ENCODE results near the gene RCSD1.

RCSD1 gene

GRCh38 chr1:167618789-167619188 lies 11.2 kb upstream of the RCSD1 start:
- DNase-seq: no peak

DNA sequence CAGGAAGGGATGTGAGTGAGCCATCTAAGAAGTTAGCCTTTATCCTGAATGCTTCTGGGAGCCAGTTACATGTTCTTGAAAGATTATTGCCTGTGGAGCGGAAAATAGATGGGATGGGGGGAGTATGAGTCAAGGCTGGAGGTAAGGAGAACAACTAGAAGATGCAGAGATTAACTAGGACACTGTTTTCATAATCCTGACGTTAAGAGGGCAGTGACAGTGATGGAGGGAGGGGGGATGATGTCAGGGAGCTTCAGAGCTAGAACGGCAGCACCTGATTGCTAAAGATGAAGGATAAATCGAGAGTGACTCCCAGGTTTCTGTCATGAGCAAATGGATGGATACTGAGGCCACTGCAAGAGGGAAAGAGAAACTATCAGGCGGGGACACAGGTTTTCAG lies 10.0 kb upstream of the RCSD1 start:
- DNase-seq: no peak

- DNase-seq: no peak
Measured at GRCh38 chr1:167621780-167622313, 8.2 kb upstream of the RCSD1 start.

GRCh38 chr1:167623951-167624350 lies 6.1 kb upstream of the RCSD1 start:
- DNase-seq: no peak

DNA sequence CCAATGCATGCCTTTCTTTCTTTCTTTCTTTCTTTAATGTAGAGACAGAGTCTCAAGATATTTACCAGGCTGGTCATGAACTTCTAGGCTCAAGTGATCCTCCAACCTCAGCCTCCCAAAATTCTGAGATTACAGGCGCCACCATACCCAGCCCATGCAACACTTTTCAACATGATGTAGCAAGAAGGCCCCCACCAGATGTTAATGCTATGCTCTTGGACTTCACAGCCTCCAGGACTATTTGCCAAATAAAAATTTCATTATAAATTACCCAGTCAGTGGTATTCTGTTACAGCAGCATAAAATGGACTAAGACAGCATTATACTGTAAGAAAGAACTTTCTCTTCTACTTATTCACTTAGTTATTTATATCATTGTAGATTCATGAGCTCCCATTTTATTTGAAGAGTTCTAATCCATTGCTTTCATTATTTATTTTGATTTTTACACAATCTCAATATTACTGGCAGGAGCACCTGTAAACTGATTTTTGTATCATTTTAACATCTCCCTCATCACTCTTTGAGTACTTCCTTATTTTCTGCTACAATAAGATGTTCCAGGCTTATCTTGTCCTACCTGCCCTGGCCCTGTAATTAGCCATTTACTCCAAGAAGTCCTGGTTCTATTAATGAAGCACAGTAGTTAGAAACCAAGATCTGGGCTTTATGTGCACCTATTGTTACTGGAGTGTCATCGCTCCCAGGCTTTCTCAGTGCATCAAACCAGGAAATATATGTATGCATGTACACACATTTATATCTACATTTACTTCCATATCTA lies 4.8 kb upstream of the RCSD1 start:
- no peak for DNase-seq

DNA sequence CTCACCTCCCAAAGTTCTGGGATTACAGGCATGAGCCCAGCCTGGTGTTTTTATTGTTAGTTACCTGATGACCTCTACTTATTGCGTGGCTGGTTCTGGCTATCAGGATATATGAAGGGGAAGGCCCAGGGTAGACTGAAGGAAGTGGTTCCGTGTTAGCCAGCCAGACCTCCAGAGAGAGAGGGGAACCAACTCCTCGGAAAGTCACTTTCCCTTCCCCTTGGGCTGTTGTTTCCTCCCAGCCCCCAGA lies 2.5 kb upstream of the RCSD1 start:
- DNase-seq: no peak

- DNase-seq: no peak
Measured at GRCh38 chr1:167627865-167628641, 2.0 kb upstream of the RCSD1 start.

DNA sequence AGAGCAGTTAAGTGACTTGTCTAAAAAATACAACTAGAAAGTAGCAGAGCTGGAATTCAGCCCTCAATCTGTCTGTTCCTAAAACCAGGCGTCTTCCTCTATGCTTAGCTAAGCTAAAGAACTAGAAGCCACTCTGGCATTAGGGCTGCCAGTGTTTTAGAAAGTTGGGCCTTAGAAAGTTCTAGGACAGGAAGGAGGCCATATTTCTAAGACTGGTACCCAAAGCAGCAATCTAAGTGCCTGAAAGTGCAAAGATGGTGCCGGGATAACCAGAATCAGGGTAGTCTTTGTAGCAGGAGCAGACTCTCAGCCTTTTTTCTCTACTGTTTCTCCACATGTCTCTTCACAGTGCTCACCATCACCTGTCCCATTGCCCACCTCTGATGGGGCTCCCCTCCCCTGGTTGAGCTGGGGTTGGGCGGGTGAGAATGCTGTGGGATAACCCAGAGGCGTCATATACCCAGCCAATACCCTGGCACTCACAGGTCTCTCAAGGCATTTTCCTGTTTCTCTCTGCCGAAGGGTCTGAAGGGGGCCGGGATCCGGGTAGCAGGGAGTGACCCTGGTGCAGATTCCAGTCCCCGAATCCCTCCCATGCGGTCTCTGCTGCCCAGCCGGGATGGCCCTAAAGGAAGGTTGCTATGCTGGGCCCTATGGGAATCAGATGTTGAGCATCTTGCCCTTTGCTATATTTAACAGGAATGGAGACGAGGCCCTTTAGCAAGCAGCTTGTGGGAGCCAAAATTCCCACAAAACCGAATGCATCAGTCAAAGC lies 1.1 kb upstream of the RCSD1 start:
- DNase-seq: no peak

DNA sequence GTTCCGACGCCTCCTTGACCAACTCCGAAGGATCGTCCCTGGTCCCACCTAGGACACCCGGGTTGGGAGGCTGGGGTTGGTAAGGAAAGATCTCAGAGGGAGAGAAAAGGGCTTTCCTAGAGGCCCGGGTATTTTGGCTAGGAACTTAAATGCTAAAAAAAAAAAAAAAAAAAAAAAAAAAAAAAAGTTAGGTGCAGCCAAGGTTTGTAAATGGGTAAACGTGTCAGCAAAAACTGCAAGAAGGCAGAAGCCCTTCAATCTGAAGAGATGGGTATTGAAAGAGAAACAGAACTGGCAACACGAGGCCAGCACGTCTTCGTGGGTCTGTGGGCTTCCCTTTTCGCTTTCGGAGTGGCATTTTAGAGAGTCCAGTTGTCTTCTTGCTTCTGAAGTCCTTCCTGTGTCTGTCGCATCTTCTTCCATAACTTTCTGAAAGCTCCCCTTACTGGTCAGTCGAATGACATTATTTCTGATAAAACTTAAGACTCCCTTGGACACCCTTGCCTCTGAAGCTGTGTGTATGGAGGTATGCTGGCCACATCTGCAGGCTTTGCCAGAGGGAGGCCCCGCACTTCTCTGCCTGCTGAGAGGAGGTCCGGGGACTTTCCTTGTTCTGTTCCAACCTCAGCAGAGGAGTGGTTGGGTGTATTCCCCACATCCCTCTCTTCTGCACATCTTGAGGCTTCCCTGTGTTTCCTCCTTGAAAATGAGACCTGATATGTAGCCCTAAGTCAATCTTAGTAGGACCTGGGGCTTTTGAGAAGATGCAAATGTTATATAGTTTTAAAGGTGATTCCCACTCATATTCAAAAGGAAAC lies 745 bp downstream of the RCSD1 start:
- peak; percentile 20 for DNase-seq

GRCh38 chr1:167631386-167631935 lies 1.4 kb downstream of the RCSD1 start:
- no peak for DNase-seq

DNA sequence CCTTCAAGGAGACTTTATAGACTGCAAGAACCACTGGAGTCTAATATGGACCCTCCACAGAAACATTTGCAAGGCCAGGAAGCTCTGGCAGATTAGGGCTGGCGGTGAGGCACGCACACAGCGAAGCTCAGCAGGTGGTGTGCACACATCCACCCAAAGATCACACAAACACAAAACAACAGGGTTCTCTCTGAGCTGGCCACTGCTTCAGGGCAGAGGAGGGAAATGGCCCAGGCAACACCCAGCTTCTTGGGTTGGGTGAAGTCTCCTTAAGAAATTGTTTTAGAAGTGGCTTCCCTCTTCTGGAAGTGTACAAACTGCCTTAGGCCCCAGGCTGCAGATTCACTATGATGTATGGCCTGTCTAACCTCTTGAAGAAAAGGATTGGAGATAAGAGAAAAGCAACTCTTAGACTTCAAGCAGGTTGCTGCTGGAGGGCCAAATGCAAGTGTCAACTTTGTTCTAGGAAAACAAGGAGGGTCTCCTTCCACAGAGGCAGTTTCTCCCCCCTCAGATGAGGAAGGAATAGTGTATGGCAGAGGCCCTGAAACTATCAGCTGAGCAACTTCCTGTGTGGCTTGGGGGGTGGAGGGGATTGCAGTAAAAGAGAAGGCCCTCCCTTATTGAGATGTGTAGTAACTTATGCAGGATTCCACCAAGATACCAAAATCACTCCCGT lies 2.0 kb downstream of the RCSD1 start:
- peak; percentile 17 for DNase-seq

- no peak for DNase-seq
Measured at GRCh38 chr1:167633258-167633944, 3.4 kb downstream of the RCSD1 start.

DNA sequence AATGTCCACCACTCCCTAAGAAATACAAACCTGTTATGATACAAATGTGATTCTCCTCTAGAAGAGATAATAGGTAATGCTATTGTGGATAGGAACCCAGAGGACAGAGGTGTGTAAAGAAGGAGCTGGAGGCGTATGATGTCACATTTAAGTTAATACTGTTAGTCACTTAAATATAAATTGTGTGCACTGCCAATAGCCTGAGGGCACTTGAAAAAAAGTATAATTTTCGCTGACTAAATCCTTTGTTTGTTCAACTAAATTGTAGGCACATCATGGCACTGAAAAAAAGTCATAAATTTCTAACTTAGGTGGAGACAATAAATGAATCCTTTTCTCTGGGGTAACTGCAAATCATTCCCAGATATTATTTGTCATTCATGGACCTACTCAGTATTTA lies 4.4 kb downstream of the RCSD1 start:
- DNase-seq: no peak

GRCh38 chr1:167635156-167635648 lies 5.2 kb downstream of the RCSD1 start:
- DNase-seq: no peak

GRCh38 chr1:167635941-167636340 lies 5.9 kb downstream of the RCSD1 start:
- DNase-seq: no peak

DNA sequence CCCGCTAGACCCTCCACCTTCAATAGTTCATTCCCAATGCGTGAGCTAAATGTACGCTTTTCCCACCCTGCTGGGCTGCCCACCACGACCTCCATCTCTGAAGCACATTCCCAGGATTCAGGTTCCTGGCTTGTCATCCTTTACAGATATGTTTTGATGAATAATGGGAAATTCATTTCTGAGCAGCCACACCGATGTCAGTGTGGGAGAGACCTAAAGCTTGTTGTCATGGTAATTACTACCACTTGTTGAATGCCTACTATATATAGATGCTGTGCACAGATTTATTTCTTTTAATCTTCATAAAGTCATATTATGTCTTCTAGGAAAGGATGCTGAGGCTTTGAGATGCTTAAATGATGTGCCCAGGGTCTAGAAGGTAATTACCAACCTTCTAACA lies 8.0 kb downstream of the RCSD1 start:
- no peak for DNase-seq

DNA sequence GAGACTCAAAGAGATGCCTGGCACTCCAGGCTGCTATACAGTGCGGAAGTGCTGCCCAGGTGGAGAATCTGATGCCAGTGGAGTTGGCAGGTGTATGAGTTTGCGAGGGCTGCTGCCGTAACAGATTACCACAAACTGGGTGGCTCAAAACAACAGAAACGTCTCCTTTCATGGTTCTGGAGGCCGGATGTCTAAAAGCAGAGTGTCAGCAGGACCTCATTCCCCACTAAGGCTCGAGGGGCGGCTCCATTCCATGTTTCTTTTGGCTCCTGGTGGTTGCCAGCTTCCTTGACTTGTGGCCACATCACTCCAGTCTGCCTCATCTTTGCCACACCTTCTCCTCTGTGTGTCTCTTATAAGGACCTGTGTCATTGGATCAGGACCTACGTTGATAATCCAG lies 10.0 kb downstream of the RCSD1 start:
- no peak for DNase-seq

- DNase-seq: no peak
Measured at GRCh38 chr1:167641786-167642500, 11.9 kb downstream of the RCSD1 start.

- no peak for DNase-seq
Measured at GRCh38 chr1:167642501-167642826, 12.4 kb downstream of the RCSD1 start.

DNA sequence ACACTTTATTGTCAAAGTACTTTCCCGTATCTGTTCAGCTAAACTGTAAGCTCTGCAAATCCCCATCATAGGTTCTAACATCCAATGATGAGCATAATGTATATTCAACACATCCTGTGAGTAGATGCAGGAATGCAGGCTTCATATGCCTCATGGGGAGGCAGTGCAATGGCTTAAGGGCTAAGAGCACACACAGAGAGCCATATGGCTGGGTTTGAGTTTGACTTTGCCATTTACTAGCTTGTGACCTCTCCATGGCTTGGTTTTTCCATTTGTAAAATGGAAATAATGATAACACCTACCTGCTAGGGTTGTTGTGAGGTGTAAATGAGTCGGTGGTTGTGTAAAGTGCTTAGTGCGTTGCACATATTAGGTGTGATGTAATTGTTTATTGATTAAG lies 13.4 kb downstream of the RCSD1 start:
- no peak for DNase-seq

DNA sequence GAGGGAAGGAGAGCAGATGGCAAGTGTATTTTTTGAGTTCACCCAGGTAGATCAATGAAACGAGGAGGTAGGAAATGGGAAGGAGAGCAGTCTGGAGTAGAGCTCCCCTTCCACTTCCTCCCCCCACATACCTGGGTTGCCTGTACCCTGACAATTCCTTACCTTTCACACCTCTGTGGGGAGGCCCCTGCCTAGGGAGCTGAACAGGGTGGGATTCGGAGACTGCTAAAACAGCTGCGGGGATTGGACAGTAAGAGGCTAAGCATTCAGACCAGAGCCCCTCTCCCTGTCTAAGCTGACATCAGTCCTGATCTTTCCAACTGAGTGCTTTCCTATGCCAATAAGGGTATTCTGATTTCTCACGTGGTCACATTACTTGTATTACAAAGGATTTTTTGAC lies 14.5 kb downstream of the RCSD1 start:
- no peak for DNase-seq
